ENCODE results near the gene CMSS1. TPM values are rescaled to one million over a fixed set of nuclear protein-coding genes. Genes with fewer than 3 reads are reported as not detected.

Gene CMSS1
- total RNA-seq, 4 donors from 2014 or later, result 23.2 to 89.5 (median 67.6) TPM

GRCh38 chr3:99875581-99875928 lies 57.9 kb downstream of the CMSS1 start:
- in situ Hi-C loops (cut with MboI; ENCODE audit: low sequenced_read_pairs in 4 of 4), result no loop called here

GRCh38 chr3:99875929-99876841 lies 58.5 kb downstream of the CMSS1 start:
- Histone ChIP-seq H3K4me1 (peaks cover 59 to 76% of the 10 kb centered on the region in 2 donors), H3K36me3 (no peaks in the 10 kb centered on the region), H3K27ac (peak overlapping the region; percentile 83 to 93 (median 91)), H3K4me3 (peak overlapping the region; percentile 70 to 89 (median 77)), H3K9me3 (no peaks in the 10 kb centered on the region), H3K27me3 (no peaks in the 10 kb centered on the region)
- intact Hi-C loops (cut with DNase I; ENCODE audit: low total_unique reads) (loop anchor here (5.0 kb wide), 2 partner anchors 131 to 171 kb away; no protein-coding TSS in a partner anchor), in situ Hi-C loops (cut with MboI; ENCODE audit: low sequenced_read_pairs in 4 of 4) (no loop called here)
- peak; percentile 72 to 82 for ATAC-seq
- peak; percentile 48 to 74 for DNase-seq
- TF ChIP-seq POLR2A (IDR thresholded peaks at IDR 0.05) (peak; percentile 82 to 93), CTCF (IDR thresholded peaks at IDR 0.05 in 4 of 5, conservative IDR thresholded peaks at IDR 0.05 in 1 of 5) (peak in 1 of 5 experiments; percentile 19)

More at GRCh38 chr3:99875581-99875928, 57.9 kb downstream of the CMSS1 start:
- Histone ChIP-seq H3K9me3 (no peaks in the 10 kb centered on the region), H3K27ac (peak overlapping the region; percentile 83 to 93 (median 91)), H3K27me3 (no peaks in the 10 kb centered on the region), H3K4me3 (peak overlapping the region; percentile 70 to 89 (median 77)), H3K36me3 (no peaks in the 10 kb centered on the region), H3K4me1 (peaks cover 55 to 75% of the 10 kb centered on the region in 2 donors)
- peak; percentile 36 to 48 for ATAC-seq
- TF ChIP-seq CTCF (IDR thresholded peaks at IDR 0.05 in 4 of 5, conservative IDR thresholded peaks at IDR 0.05 in 1 of 5) (no peak), POLR2A (IDR thresholded peaks at IDR 0.05) (no peak)
- intact Hi-C loops (cut with DNase I; ENCODE audit: low total_unique reads), result loop anchor here (5.0 kb wide), 2 partner anchors 132 to 172 kb away; no protein-coding TSS in a partner anchor
- DNase-seq, result no peak

DNA sequence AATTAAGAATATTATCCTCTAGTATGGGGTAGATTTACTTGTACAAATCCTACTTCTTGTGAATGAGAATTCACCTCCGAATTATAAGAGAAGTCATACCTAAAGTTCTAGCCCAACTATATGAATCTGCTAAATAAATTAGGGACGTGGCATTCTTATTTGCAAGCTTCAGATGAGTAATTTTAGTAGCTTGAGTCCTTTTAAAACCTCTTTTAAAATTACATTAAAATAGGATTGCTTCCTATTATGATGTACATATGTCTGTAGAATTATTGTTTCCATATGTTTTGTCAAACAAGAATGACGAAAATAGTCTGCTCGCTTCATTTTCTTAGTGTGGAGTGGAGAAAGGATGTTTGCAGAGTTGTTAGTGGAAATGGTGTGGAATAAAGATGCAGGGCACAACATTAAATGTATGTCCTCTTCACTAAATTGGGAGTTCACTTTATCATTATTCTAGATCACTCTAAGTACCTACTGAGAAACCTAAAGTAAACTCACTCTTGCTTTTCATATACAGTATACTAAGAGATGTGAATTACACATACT lies 59.4 kb downstream of the CMSS1 start:
- Histone ChIP-seq H3K4me3 (peak overlapping the region; percentile 70 to 89 (median 77)), H3K27me3 (no peaks in the 10 kb centered on the region), H3K36me3 (no peaks in the 10 kb centered on the region), H3K9me3 (no peaks in the 10 kb centered on the region), H3K4me1 (peaks cover 68 to 74% of the 10 kb centered on the region in 2 donors), H3K27ac (peak overlapping the region; percentile 83 to 93 (median 91))
- no peak for TF ChIP-seq CTCF (IDR thresholded peaks at IDR 0.05 in 4 of 5, conservative IDR thresholded peaks at IDR 0.05 in 1 of 5)
- no peak for TF ChIP-seq POLR2A (IDR thresholded peaks at IDR 0.05)
- intact Hi-C loops (cut with DNase I; ENCODE audit: low total_unique reads), result loop anchor here (5.0 kb wide), 2 partner anchors 130 to 170 kb away; no protein-coding TSS in a partner anchor
- in situ Hi-C loops (cut with MboI; ENCODE audit: low sequenced_read_pairs in 4 of 4), result no loop called here
- DNase-seq (no peak), ATAC-seq (no peak)

DNA sequence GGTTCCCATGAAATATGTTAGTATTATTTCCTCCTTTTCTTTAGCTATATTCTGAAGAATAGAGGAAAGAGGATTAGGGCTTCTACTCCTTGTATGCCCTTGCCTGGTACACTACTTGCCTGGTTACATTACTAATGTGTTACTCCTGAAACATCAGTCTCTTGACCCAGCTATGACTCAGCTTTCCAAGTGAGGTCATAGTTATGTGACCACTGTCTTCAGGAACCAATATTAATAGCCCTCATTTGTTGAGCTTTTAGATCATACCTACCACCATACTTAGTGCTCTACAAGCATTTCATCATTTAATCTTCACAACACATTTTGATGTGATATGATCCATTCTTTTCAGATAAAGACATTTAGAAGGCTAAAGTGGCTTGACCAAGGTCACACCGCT lies 60.3 kb downstream of the CMSS1 start:
- no peaks in the 10 kb centered on the region for H3K27me3 ChIP-seq
- no peaks in the 10 kb centered on the region for H3K9me3 ChIP-seq
- H3K36me3 ChIP-seq, result no peaks in the 10 kb centered on the region
- peak; percentile 69 to 71 for ATAC-seq
- in situ Hi-C loops (cut with MboI; ENCODE audit: low sequenced_read_pairs in 4 of 4) (no loop called here), intact Hi-C loops (cut with DNase I; ENCODE audit: low total_unique reads) (loop anchor here (5.0 kb wide), 2 partner anchors 129 to 169 kb away; no protein-coding TSS in a partner anchor)
- DNase-seq, result no peak
- TF ChIP-seq POLR2A (IDR thresholded peaks at IDR 0.05) (peak in 1 of 2 donors; percentile 40), CTCF (IDR thresholded peaks at IDR 0.05 in 4 of 5, conservative IDR thresholded peaks at IDR 0.05 in 1 of 5) (no peak)
- peak overlapping the region; percentile 83 to 93 (median 91) for H3K27ac ChIP-seq
- H3K4me3 ChIP-seq, result no peak overlapping the region
- peaks cover 64 to 73% of the 10 kb centered on the region in 2 donors for H3K4me1 ChIP-seq
